Measurements from ENCODE around the gene NOC2L.

The NOC2L gene

DNA sequence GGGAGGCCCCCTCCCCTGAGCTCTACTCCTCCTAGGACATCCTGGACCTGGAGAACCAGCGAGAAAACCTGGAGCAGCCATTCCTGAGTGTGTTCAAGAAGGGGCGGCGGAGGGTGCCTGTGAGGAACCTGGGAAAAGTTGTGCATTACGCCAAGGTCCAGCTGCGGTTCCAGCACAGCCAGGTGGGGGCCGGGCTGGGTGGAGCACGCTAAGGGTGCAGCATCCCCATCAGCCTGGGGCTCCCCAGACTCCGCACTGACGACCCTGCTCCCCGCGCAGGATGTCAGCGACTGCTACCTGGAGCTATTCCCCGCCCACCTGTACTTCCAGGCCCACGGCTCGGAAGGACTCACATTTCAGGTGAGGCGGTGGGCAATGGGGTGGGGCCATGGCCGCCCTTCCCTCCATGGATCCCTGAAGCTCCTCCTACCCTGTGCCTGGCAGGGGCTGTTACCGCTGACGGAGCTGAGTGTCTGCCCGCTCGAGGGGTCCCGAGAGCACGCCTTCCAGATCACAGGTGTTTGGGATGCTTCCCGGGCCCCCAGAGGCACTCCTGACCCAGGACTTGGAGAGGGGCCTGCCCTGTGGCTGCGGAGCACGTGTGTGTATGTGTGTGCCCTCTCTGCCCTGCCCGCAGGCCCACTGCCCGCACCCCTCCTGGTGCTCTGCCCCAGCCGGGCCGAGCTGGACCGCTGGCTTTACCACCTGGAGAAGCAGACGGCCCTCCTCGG is 11.4 kb upstream of the NOC2L start:
- Histone ChIP-seq H3K9me3 (ENCODE audit: control insufficient read depth, insufficient read depth, low read length) (no peaks in the 10 kb centered on the region), H3K9ac (ENCODE audit: low read depth, low read length) (no peak overlapping the region), H3K36me3 (ENCODE audit: control insufficient read depth, insufficient read depth, low read length) (peaks cover 4% of the 10 kb centered on the region), H3K4me3 (ENCODE audit: low read depth, low read length) (peak overlapping the region; percentile 8), H3K27me3 (ENCODE audit: control insufficient read depth, insufficient read depth, low read length) (peaks cover 45% of the 10 kb centered on the region), H3K4me1 (ENCODE audit: control insufficient read depth, insufficient read depth, low read length) (no peaks in the 10 kb centered on the region)

DNA sequence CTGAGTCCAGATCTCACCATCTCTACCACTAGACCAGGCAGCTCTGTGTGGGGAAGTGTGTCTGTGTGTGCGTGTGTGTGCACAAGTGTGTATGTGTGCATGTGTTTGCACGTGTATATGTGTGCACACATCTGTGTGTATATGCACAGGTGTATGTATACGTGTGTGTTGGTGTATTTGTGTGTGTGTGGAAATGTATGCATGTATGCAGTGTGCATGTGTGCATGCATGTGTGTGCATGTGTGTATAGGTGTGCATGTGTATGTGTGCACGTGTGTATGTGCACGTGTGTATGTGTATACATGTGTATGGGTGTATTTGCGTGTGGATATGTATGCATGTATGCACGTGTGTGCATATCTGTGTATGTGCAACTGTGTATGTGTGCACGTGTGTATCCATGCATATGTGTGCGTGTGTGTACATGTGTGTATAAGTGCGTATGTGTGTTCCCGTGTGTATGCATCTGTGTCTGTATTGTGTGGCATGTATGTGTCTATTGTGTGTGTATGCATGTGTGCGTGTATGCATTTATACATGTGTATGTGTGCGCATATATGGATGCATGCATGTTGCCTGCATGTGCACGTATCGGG is 10.3 kb upstream of the NOC2L start:
- H3K27me3 ChIP-seq (ENCODE audit: control insufficient read depth, insufficient read depth, low read length): peaks cover 44% of the 10 kb centered on the region
- H3K36me3 ChIP-seq (ENCODE audit: control insufficient read depth, insufficient read depth, low read length): peaks cover 5% of the 10 kb centered on the region
- no peaks in the 10 kb centered on the region for H3K9me3 ChIP-seq (ENCODE audit: control insufficient read depth, insufficient read depth, low read length)
- H3K4me3 ChIP-seq (ENCODE audit: low read depth, low read length): no peak overlapping the region
- no peaks in the 10 kb centered on the region for H3K4me1 ChIP-seq (ENCODE audit: control insufficient read depth, insufficient read depth, low read length)
- H3K9ac ChIP-seq (ENCODE audit: low read depth, low read length): no peak overlapping the region

DNA sequence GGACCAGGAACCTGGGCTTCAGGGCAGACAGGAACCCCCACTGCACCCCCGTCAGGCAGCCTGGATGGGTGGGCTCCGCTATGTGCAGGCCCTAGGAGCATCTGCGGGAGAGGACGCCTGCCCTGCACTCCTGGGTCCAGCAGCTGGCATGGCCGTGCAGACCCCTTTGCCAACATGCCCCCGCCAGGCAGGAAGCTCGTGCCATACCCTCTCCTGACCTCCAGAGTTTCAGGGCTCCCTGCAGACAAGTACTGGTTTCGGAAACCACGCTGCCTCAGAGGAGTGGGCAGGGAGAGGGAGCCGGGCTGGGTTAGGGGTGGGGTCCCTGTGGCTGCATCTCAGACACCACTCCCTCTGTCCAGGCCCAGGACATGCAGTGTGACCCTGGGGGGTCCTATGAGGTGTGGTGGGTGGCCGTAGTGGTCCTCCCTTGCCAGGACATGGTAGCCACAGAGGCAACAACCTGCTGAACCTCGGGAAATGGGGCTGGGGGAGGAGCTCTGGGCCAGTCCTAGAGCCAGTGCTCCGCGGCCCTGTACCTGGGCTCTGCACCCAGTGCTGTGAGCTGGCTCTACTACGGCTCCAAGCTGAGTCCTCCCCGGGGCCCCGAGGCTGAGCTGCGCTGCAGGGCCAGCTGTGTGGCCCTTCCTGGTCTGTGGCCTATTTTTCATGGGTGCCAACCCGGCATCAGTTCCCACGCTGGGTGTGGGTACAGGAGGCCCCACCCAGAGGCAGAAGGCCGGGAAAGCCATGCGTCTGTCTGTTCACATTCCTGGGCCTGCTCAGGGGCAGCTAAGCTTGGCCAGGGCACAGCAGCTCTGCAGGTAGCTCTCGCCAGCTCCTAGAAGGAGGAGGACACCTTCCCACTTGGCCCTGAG is 8.6 kb upstream of the NOC2L start:
- H3K9ac ChIP-seq (ENCODE audit: low read depth, low read length): no peak overlapping the region
- peaks cover 12% of the 10 kb centered on the region for H3K36me3 ChIP-seq (ENCODE audit: control insufficient read depth, insufficient read depth, low read length)
- no peak overlapping the region for H3K4me3 ChIP-seq (ENCODE audit: low read depth, low read length)
- no peaks in the 10 kb centered on the region for H3K4me1 ChIP-seq (ENCODE audit: control insufficient read depth, insufficient read depth, low read length)
- H3K27me3 ChIP-seq (ENCODE audit: control insufficient read depth, insufficient read depth, low read length): peaks cover 42% of the 10 kb centered on the region
- H3K9me3 ChIP-seq (ENCODE audit: control insufficient read depth, insufficient read depth, low read length): no peaks in the 10 kb centered on the region

DNA sequence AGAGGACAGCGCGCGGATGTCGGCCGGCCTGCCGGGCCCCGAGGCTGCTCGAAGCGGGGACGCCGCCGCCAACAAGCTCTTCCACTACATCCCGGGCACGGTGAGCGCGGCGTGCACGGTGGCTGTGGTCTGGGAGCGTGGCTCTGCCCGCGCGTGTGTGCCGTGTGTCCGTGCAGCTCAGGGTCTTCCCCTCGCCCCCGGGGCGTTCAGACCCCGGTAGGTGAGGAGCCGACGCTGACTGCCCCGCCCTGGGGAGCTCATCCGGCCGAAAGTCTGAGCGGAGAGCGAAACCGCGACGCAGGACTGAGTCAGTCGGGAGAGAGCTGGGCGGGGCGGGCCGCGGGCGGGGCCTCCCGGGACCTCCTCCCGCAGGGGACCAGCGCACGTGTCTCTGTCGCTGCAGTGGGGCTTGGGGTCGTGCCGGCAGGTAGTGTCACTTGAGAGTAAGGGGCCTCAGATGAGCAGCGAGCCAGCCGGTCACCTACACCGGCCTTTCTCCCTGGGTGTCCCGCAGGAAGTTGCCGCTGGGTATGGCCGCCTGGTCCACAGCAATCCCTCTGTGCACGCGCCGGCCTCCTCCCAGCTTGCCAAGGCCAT is 7.7 kb upstream of the NOC2L start:
- no peaks in the 10 kb centered on the region for H3K4me1 ChIP-seq (ENCODE audit: control insufficient read depth, insufficient read depth, low read length)
- H3K27me3 ChIP-seq (ENCODE audit: control insufficient read depth, insufficient read depth, low read length): peaks cover 42% of the 10 kb centered on the region
- H3K9me3 ChIP-seq (ENCODE audit: control insufficient read depth, insufficient read depth, low read length): no peaks in the 10 kb centered on the region
- no peak overlapping the region for H3K9ac ChIP-seq (ENCODE audit: low read depth, low read length)
- peak overlapping the region; percentile 54 for H3K4me3 ChIP-seq (ENCODE audit: low read depth, low read length)
- H3K36me3 ChIP-seq (ENCODE audit: control insufficient read depth, insufficient read depth, low read length): peaks cover 18% of the 10 kb centered on the region

DNA sequence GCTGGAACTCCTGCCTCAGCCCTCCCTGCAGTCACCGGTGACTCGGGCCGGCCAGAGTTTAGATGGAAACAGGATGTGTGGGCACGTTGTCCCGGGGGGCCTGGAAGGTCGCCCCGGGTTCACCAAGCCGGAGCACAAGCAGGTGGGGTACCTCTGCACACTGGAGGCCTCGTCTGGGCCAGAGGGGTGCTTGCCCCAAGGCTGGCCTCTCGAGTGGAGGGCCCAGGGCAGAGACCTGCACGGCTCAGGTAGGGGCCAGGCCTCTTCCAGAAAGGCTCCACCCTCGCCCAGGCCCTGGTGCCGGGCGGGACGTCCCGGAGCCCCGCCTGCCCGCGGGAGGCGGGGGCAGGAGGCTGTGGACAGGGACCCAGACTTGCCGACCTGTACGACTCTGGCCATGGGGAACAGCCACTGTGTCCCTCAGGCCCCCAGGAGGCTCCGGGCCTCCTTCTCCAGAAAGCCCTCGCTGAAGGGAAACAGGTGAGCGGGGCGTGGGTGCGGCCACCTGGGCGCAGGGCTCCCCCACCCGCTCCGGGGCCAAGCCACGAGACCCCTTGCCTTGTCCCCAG is 7.2 kb upstream of the NOC2L start, which contains the start of gene PLEKHN1:
PLEKHN1 (plus strand) TSS at position 348 of the 569 bp plus-strand sequence; CDS start at position 398, 50 bp downstream.
- no peak within 1 kb of the TSS for H3K9ac ChIP-seq (ENCODE audit: low read depth, low read length)
- H3K27me3 ChIP-seq (ENCODE audit: control insufficient read depth, insufficient read depth, low read length): peaks cover 48% of the 10 kb centered on the region
- peaks cover 18% of the 10 kb centered on the region for H3K36me3 ChIP-seq (ENCODE audit: control insufficient read depth, insufficient read depth, low read length)
- H3K4me3 ChIP-seq (ENCODE audit: low read depth, low read length): peak within 1 kb of the TSS; percentile 54
- no peaks in the 10 kb centered on the region for H3K9me3 ChIP-seq (ENCODE audit: control insufficient read depth, insufficient read depth, low read length)
- H3K4me1 ChIP-seq (ENCODE audit: control insufficient read depth, insufficient read depth, low read length): no peaks in the 10 kb centered on the region

GRCh38 chr1:965526-966134 is 6.6 kb upstream of the NOC2L start:
- Histone ChIP-seq H3K9me3 (ENCODE audit: control insufficient read depth, insufficient read depth, low read length) (no peaks in the 10 kb centered on the region), H3K9ac (ENCODE audit: low read depth, low read length) (no peak overlapping the region), H3K4me3 (ENCODE audit: low read depth, low read length) (no peak overlapping the region), H3K4me1 (ENCODE audit: control insufficient read depth, insufficient read depth, low read length) (no peaks in the 10 kb centered on the region), H3K27me3 (ENCODE audit: control insufficient read depth, insufficient read depth, low read length) (peaks cover 49% of the 10 kb centered on the region), H3K36me3 (ENCODE audit: control insufficient read depth, insufficient read depth, low read length) (peaks cover 18% of the 10 kb centered on the region)

DNA sequence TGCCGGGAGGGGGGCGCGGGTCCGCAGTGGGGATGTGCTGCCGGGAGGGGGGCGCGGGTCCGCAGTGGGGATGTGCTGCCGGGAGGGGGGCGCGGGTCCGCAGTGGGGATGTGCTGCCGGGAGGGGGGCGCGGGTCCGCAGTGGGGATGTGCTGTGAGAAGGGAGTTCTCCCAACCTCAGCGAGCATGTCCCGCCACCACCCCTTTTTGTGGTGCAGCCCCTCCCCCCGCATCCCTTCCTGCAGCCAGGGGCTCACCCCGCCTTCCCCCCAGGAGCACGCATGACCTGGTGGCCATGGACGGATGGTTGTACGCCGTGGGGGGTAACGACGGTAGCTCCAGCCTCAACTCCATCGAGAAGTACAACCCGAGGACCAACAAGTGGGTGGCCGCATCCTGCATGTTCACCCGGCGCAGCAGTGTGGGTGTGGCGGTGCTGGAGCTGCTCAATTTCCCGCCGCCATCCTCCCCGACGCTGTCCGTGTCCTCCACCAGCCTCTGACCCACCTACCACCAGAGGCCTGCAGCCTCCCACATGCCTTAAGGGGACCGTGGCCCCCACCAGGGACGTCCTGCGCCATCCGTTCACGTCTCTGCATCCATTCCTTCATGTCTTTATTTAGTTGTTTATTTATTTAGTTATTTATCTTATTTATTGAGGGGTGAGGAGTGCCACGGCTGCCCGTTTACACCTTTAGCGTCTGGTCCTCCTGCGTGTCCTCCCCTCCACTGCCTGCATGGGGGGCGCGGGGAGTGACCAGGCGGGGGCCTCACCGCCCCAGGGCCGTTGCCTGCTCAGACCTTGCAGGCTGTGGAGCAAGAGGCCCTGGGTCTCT is 5.9 kb upstream of the NOC2L start:
- Histone ChIP-seq H3K4me1 (ENCODE audit: control insufficient read depth, insufficient read depth, low read length) (no peaks in the 10 kb centered on the region), H3K9ac (ENCODE audit: low read depth, low read length) (no peak overlapping the region), H3K27me3 (ENCODE audit: control insufficient read depth, insufficient read depth, low read length) (peaks cover 44% of the 10 kb centered on the region)

DNA sequence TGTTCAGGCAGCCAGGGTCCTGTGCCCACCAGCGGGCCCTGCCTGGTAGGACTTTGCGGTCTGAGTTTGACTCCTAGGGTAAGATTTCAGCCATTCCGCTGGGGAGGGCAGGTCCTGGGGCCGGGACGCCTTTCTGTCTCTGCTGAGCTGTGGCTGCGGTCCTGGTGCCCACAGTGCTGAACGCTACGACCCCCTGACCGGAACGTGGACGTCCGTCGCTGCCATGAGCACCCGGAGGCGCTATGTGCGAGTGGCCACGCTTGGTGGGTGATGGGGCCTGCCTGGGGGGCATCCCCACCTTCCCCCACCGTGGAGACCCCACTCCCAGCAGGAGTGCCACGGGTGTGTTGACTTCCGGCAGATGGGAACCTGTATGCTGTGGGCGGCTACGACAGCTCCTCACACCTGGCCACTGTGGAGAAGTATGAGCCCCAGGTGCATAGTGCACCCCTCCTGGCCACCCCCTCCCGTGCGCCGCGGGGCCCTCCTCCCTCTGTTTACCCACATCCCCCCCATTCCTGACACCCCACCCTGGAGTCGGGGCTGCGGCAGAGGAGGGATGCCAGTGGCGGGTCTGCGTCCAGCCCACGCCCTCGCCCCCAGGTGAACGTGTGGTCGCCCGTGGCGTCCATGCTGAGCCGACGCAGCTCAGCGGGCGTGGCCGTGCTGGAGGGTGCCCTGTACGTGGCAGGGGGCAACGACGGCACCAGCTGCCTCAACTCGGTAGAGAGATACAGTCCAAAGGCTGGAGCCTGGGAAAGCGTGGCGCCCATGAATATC is 4.9 kb upstream of the NOC2L start:
- Histone ChIP-seq H3K36me3 (ENCODE audit: control insufficient read depth, insufficient read depth, low read length) (peaks cover 18% of the 10 kb centered on the region), H3K4me1 (ENCODE audit: control insufficient read depth, insufficient read depth, low read length) (no peaks in the 10 kb centered on the region), H3K9ac (ENCODE audit: low read depth, low read length) (no peak overlapping the region), H3K9me3 (ENCODE audit: control insufficient read depth, insufficient read depth, low read length) (no peaks in the 10 kb centered on the region), H3K4me3 (ENCODE audit: low read depth, low read length) (no peak overlapping the region), H3K27me3 (ENCODE audit: control insufficient read depth, insufficient read depth, low read length) (peaks cover 38% of the 10 kb centered on the region)

More for the DNA sequence above, 5.9 kb upstream of the NOC2L start:
- H3K9me3 ChIP-seq (ENCODE audit: control insufficient read depth, insufficient read depth, low read length): no peaks in the 10 kb centered on the region
- no peak overlapping the region for H3K4me3 ChIP-seq (ENCODE audit: low read depth, low read length)
- H3K36me3 ChIP-seq (ENCODE audit: control insufficient read depth, insufficient read depth, low read length): peaks cover 18% of the 10 kb centered on the region

- H3K36me3 ChIP-seq (ENCODE audit: control insufficient read depth, insufficient read depth, low read length): peaks cover 18% of the 10 kb centered on the region
- no peak overlapping the region for H3K9ac ChIP-seq (ENCODE audit: low read depth, low read length)
- no peaks in the 10 kb centered on the region for H3K4me1 ChIP-seq (ENCODE audit: control insufficient read depth, insufficient read depth, low read length)
- H3K9me3 ChIP-seq (ENCODE audit: control insufficient read depth, insufficient read depth, low read length): no peaks in the 10 kb centered on the region
- H3K4me3 ChIP-seq (ENCODE audit: low read depth, low read length): no peak overlapping the region
- peaks cover 32% of the 10 kb centered on the region for H3K27me3 ChIP-seq (ENCODE audit: control insufficient read depth, insufficient read depth, low read length)
Observed at GRCh38 chr1:963301-963651, 4.2 kb upstream of the NOC2L start.

All from iPS-15b (cell line).